Liver (tissue), 9 donors: ENCODE data around the gene ITGAE. TPM values are rescaled to one million over a fixed set of nuclear protein-coding genes. Genes with fewer than 3 reads are reported as not detected.

Experiments used
- DNase-seq: peaks from one replicate; pipeline ENCODE4 v3.0.0-alpha.2; 2017; ENCODE audit warnings: low spot score
- H3K27ac ChIP-seq, 2 donors: one replicate each; pipeline ENCODE4 v1.7.0; 2013; ENCODE audit warnings: inconsistent platforms in 2 of 2, low read length in 2 of 2, control low read depth in 1 of 2, low read depth in 1 of 2, mild to moderate bottlenecking in 1 of 2
- H3K27me3 ChIP-seq, 4 donors: one replicate each; pipeline versions ENCODE4 v1.6.1 to v1.7.0; 2013; ENCODE audit warnings: low read length in 3 of 4, inconsistent platforms in 1 of 4, mild to moderate bottlenecking in 1 of 4, moderate library complexity in 1 of 4; ENCODE audit not compliant: control insufficient read depth in 4 of 4, insufficient read depth in 4 of 4
- H3K36me3 ChIP-seq, 4 donors: one replicate each; pipeline versions ENCODE4 v1.6.1 to v1.7.0; 2013; ENCODE audit warnings: low read length in 3 of 4, mild to moderate bottlenecking in 3 of 4, low read depth in 1 of 4, moderate library complexity in 1 of 4; ENCODE audit not compliant: control insufficient read depth in 4 of 4, insufficient read depth in 3 of 4
- H3K4me1 ChIP-seq, 4 donors: one replicate each; pipeline versions ENCODE4 v1.6.1 to v1.7.0; 2013; ENCODE audit warnings: low read length in 3 of 4, mild to moderate bottlenecking in 3 of 4, moderate library complexity in 1 of 4; ENCODE audit not compliant: control insufficient read depth in 4 of 4, insufficient read depth in 4 of 4
- H3K4me3 ChIP-seq, 3 donors: one replicate each; pipeline versions ENCODE4 v1.6.1 to v1.7.0; 2013; ENCODE audit warnings: low read length in 3 of 3, control low read depth in 1 of 3, low read depth in 1 of 3, mild to moderate bottlenecking in 1 of 3
- H3K9ac ChIP-seq, 2 donors: one replicate each; pipeline ENCODE4 v1.7.0; 2013; ENCODE audit warnings: low read length in 2 of 2, mild to moderate bottlenecking in 2 of 2, moderate library complexity in 2 of 2, control low read depth in 1 of 2, low read depth in 1 of 2
- H3K9me3 ChIP-seq, 4 donors: one replicate each; pipeline versions ENCODE4 v1.6.1 to v1.7.0; 2013; ENCODE audit warnings: low read length in 3 of 4; ENCODE audit not compliant: control insufficient read depth in 4 of 4
- ATF3 ChIP-seq: IDR thresholded peaks from 2 replicates; pipeline ENCODE4 v1.6.1; 2016; ENCODE audit warnings: antibody characterized with exemption
- CTCF ChIP-seq: fragments of 150-350 bp; IDR thresholded peaks from 2 replicates; pipeline ENCODE4 v1.5.1; 2017; ENCODE audit warnings: improper control_type of control experiment, low read depth, low read length; ENCODE audit not compliant: missing input control
- FOXA1 ChIP-seq: IDR thresholded peaks from 2 replicates; pipeline ENCODE4 v1.6.1; 2016; ENCODE audit warnings: antibody characterized with exemption
- FOXA2 ChIP-seq: IDR thresholded peaks from 2 replicates; pipeline ENCODE4 v1.6.1; 2016; ENCODE audit warnings: antibody characterized with exemption
- GABPA ChIP-seq, 2 donors: IDR thresholded peaks in 1 of 2; conservative IDR thresholded peaks in 1 of 2; 2 replicates each; pipeline ENCODE4 v1.6.1; 2016; ENCODE audit warnings: antibody characterized with exemption in 2 of 2, mild to moderate bottlenecking in 1 of 2, moderate library complexity in 1 of 2
- HNF4A ChIP-seq, 2 donors: conservative IDR thresholded peaks; 2 replicates each; pipeline ENCODE4 v1.6.1; 2016; ENCODE audit warnings: antibody characterized with exemption in 2 of 2, mild to moderate bottlenecking in 2 of 2
- JUND ChIP-seq, 2 donors: IDR thresholded peaks; 2 replicates each; pipeline ENCODE4 v1.6.1; 2016; ENCODE audit warnings: antibody characterized with exemption in 2 of 2
- MAX ChIP-seq: IDR thresholded peaks from 2 replicates; pipeline ENCODE4 v1.6.1; 2016; ENCODE audit warnings: antibody characterized with exemption
- NR2F2 ChIP-seq: IDR thresholded peaks from 2 replicates; pipeline ENCODE4 v1.6.1; 2016; ENCODE audit warnings: antibody characterized with exemption
- RAD21 ChIP-seq, 2 donors: IDR thresholded peaks; 2 replicates each; pipeline ENCODE4 v1.6.1; 2016; ENCODE audit warnings: antibody characterized with exemption in 2 of 2, mild to moderate bottlenecking in 2 of 2
- REST ChIP-seq: IDR thresholded peaks from 2 replicates; pipeline ENCODE4 v1.6.1; 2016; ENCODE audit warnings: antibody characterized with exemption, mild to moderate bottlenecking
- RXRA ChIP-seq, 2 donors: IDR thresholded peaks; 2 replicates each; pipeline ENCODE4 v1.6.1; 2017 to 2018; ENCODE audit warnings: antibody characterized with exemption in 2 of 2, mild to moderate bottlenecking in 1 of 2
- SP1 ChIP-seq: IDR thresholded peaks from 2 replicates; pipeline ENCODE4 v1.6.1; 2018; ENCODE audit warnings: antibody characterized with exemption, mild to moderate bottlenecking
- TAF1 ChIP-seq: conservative IDR thresholded peaks from 2 replicates; pipeline ENCODE4 v1.6.1; 2016; ENCODE audit warnings: antibody characterized with exemption, mild to moderate bottlenecking
- YY1 ChIP-seq: IDR thresholded peaks from 2 replicates; pipeline ENCODE4 v1.6.1; 2016; ENCODE audit warnings: antibody characterized with exemption, mild to moderate bottlenecking
- ZBTB33 ChIP-seq: IDR thresholded peaks from 2 replicates; pipeline ENCODE4 v1.6.1; 2016; ENCODE audit warnings: antibody characterized with exemption
- WGBS: extraction: QIAGEN DNeasy Blood & Tissue Kit; methylation state at CpG from one replicate; pipeline ENCODE4 v1.1.7; 2013; 5-methylcytosine and 5-hydroxymethylcytosine counted together
- polyA plus RNA-seq, 2 donors: library from polyadenylated mRNA; stranded (reverse) in 1 of 2; unstranded in 1 of 2; fragments of 200-250 nt in 1 of 2; fragments of >200 nt in 1 of 2; fragmentation: Nextera tagmentation in 1 of 2; extraction: Ambion mirVana in 1 of 2; gene quantifications; one replicate each; pipeline versions ENCODE4 v1.2.1 to v1.2.3, GENCODE V29; 2013 to 2015
- total RNA-seq, 2 donors: library from RNA; depleted of rRNA; stranded (reverse); fragments of >200 nt; gene quantifications; one replicate each; pipeline ENCODE4 v1.2.3, GENCODE V29; 2014
- donor health status: healthy.
- donor health status: healthy.
- donor health status: healthy.
- donor health status: healthy.
- donor health status: healthy.

ITGAE gene
- total and polyA plus RNA-seq, 4 donors, result 6.5 to 17.7 (median 12.1) TPM

GRCh38 chr17:3782751-3783150, 18.2 kb downstream of the ITGAE start:
- Histone ChIP-seq H3K9me3 (no peaks in the 10 kb centered on the region), H3K27me3 (no peaks in the 10 kb centered on the region), H3K36me3 (no peaks in the 10 kb centered on the region), H3K9ac (no peak overlapping the region), H3K27ac (no peak overlapping the region), H3K4me3 (no peak overlapping the region), H3K4me1 (no peaks in the 10 kb centered on the region)
- no peak for DNase-seq
- TF ChIP-seq TAF1 (no peak), NR2F2 (no peak), HNF4A (conservative IDR thresholded peaks at IDR 0.05) (no peak), JUND (IDR thresholded peaks at IDR 0.05) (no peak), ATF3 (no peak), SP1 (no peak), YY1 (no peak), FOXA2 (no peak), ZBTB33 (no peak), MAX (no peak), CTCF (no peak), RXRA (IDR thresholded peaks at IDR 0.05) (no peak), GABPA (IDR thresholded peaks at IDR 0.05 in 1 of 2, conservative IDR thresholded peaks at IDR 0.05 in 1 of 2) (no peak)
- 90% methylated on average over 8 of the region's 8 CpGs for WGBS

GRCh38 chr17:3780986-3781385, 20.0 kb downstream of the ITGAE start:
- TF ChIP-seq YY1, result no peak
- TF ChIP-seq HNF4A (conservative IDR thresholded peaks at IDR 0.05), result no peak
- no peak for TF ChIP-seq TAF1
- no peak for TF ChIP-seq NR2F2
- TF ChIP-seq RAD21 (IDR thresholded peaks at IDR 0.05), result no peak
- TF ChIP-seq SP1, result no peak
- no peak for TF ChIP-seq CTCF
- no peak for TF ChIP-seq RXRA (IDR thresholded peaks at IDR 0.05)
- TF ChIP-seq REST, result no peak
- TF ChIP-seq GABPA (IDR thresholded peaks at IDR 0.05 in 1 of 2, conservative IDR thresholded peaks at IDR 0.05 in 1 of 2), result no peak
- no peak for TF ChIP-seq FOXA1
- TF ChIP-seq ZBTB33, result no peak
- H3K9me3 ChIP-seq, result no peaks in the 10 kb centered on the region
- H3K27ac ChIP-seq, result no peak overlapping the region
- H3K36me3 ChIP-seq, result no peaks in the 10 kb centered on the region
- no peaks in the 10 kb centered on the region for H3K27me3 ChIP-seq
- no peak overlapping the region for H3K4me3 ChIP-seq
- no peaks in the 10 kb centered on the region for H3K4me1 ChIP-seq
- DNase-seq, result no peak
- no peak overlapping the region for H3K9ac ChIP-seq
- WGBS, result 88% methylated on average over 6 of the region's 6 CpGs
